ENCODE data around the gene SLC6A18. TPM values are rescaled to one million over a fixed set of nuclear protein-coding genes. Genes with fewer than 3 reads are reported as not detected.

SLC6A18 gene
- not detected in 2 replicates for total RNA-seq (2014; rRNA removed; shearing (Covaris generic))

- in situ Hi-C loops (cut with HindIII; ENCODE audit: low sequenced_read_pairs) = no loop called here
- no peak for DNase-seq (ENCODE audit: low spot score)
These were observed at the start of gene SLC6A18 for GRCh38 chr5:1225081-1225480. TSS of gene SLC6A18 (plus strand) at chr5:1225381. CDS start at chr5:1225478, 97 bp downstream.

- DNase-seq (ENCODE audit: low spot score) = no peak
- in situ Hi-C loops (cut with HindIII; ENCODE audit: low sequenced_read_pairs) = no loop called here
These were observed 49.2 kb upstream of the SLC6A18 start for GRCh38 chr5:1175801-1176472.

GRCh38 chr5:1176473-1177391, 48.4 kb upstream of the SLC6A18 start:
- in situ Hi-C loops (cut with HindIII; ENCODE audit: low sequenced_read_pairs) = no loop called here
- DNase-seq (ENCODE audit: low spot score) = no peak

GRCh38 chr5:1177826-1178528, 47.2 kb upstream of the SLC6A18 start:
- DNase-seq (ENCODE audit: low spot score) = no peak
- in situ Hi-C loops (cut with HindIII; ENCODE audit: low sequenced_read_pairs) = no loop called here

GRCh38 chr5:1178529-1179382, 46.4 kb upstream of the SLC6A18 start:
- in situ Hi-C loops (cut with HindIII; ENCODE audit: low sequenced_read_pairs) = no loop called here
- no peak for DNase-seq (ENCODE audit: low spot score)

GRCh38 chr5:1179383-1179715, 45.8 kb upstream of the SLC6A18 start:
- no peak for DNase-seq (ENCODE audit: low spot score)
- in situ Hi-C loops (cut with HindIII; ENCODE audit: low sequenced_read_pairs) = no loop called here

- no peak for DNase-seq (ENCODE audit: low spot score)
- in situ Hi-C loops (cut with HindIII; ENCODE audit: low sequenced_read_pairs) = no loop called here
These were observed 45.1 kb upstream of the SLC6A18 start for GRCh38 chr5:1180096-1180495.

GRCh38 chr5:1180841-1181271, 44.3 kb upstream of the SLC6A18 start:
- in situ Hi-C loops (cut with HindIII; ENCODE audit: low sequenced_read_pairs) = no loop called here
- DNase-seq (ENCODE audit: low spot score) = no peak

GRCh38 chr5:1181451-1182359, 43.5 kb upstream of the SLC6A18 start:
- in situ Hi-C loops (cut with HindIII; ENCODE audit: low sequenced_read_pairs) = no loop called here
- DNase-seq (ENCODE audit: low spot score) = no peak

GRCh38 chr5:1182360-1182632, 42.9 kb upstream of the SLC6A18 start:
- in situ Hi-C loops (cut with HindIII; ENCODE audit: low sequenced_read_pairs) = no loop called here
- no peak for DNase-seq (ENCODE audit: low spot score)

- in situ Hi-C loops (cut with HindIII; ENCODE audit: low sequenced_read_pairs) = no loop called here
- no peak for DNase-seq (ENCODE audit: low spot score)
These were observed 42.4 kb upstream of the SLC6A18 start for GRCh38 chr5:1182633-1183423.

GRCh38 chr5:1183424-1184162, 41.6 kb upstream of the SLC6A18 start:
- DNase-seq (ENCODE audit: low spot score) = no peak
- in situ Hi-C loops (cut with HindIII; ENCODE audit: low sequenced_read_pairs) = no loop called here

- in situ Hi-C loops (cut with HindIII; ENCODE audit: low sequenced_read_pairs) = no loop called here
- no peak for DNase-seq (ENCODE audit: low spot score)
These were observed 41.1 kb upstream of the SLC6A18 start for GRCh38 chr5:1184163-1184470.

GRCh38 chr5:1184481-1184880, 40.7 kb upstream of the SLC6A18 start:
- DNase-seq (ENCODE audit: low spot score) = no peak
- in situ Hi-C loops (cut with HindIII; ENCODE audit: low sequenced_read_pairs) = no loop called here

- DNase-seq (ENCODE audit: low spot score) = no peak
- in situ Hi-C loops (cut with HindIII; ENCODE audit: low sequenced_read_pairs) = no loop called here
These were observed 40.0 kb upstream of the SLC6A18 start for GRCh38 chr5:1185038-1185627.

GRCh38 chr5:1185629-1186350, 39.4 kb upstream of the SLC6A18 start:
- in situ Hi-C loops (cut with HindIII; ENCODE audit: low sequenced_read_pairs) = no loop called here
- DNase-seq (ENCODE audit: low spot score) = no peak

Measured in G401 (cell line).